HepG2 (cell line): ENCODE data around the gene N4BP2L1. TPM values are rescaled to one million over a fixed set of nuclear protein-coding genes. Genes with fewer than 3 reads are reported as not detected.

Experiments
- ARNT ChIP-seq: fragments of 450-650 bp; IDR thresholded peaks from 2 replicates; pipeline ENCODE4 v1.6.1; 2017
- FOXA1 ChIP-seq, 2 experiments: fragments of 450-650 bp in 1 of 2; sonication (generic) in 1 of 2; formaldehyde crosslinking in 1 of 2; IDR thresholded peaks; 2 replicates each; pipeline versions ENCODE4 v1.4.0 to v1.6.1; 2016 to 2020; ENCODE audit warnings: missing genetic modification reagents in 1 of 2
- HOXA7 ChIP-seq: sonication (generic); formaldehyde crosslinking; IDR thresholded peaks from 2 replicates; pipeline ENCODE4 v1.8.1; 2022; ENCODE audit warnings: mild to moderate bottlenecking, missing genetic modification reagents, moderate library complexity
- KDM2A ChIP-seq: sonication (generic); formaldehyde crosslinking; IDR thresholded peaks from 2 replicates; pipeline ENCODE4 v1.4.0; 2020; ENCODE audit warnings: low read depth, missing genetic modification reagents, borderline replicate concordance
- MZF1 ChIP-seq: sonication (generic); formaldehyde crosslinking; IDR thresholded peaks from 2 replicates; pipeline ENCODE4 v1.8.1; 2023; ENCODE audit warnings: mild to moderate bottlenecking, missing genetic modification reagents, borderline replicate concordance
- NFAT5 ChIP-seq: sonication (generic); formaldehyde crosslinking; IDR thresholded peaks from 2 replicates; pipeline ENCODE4 v1.4.0; 2020; ENCODE audit warnings: missing genetic modification reagents
- NKX3-1 ChIP-seq: sonication (generic); formaldehyde crosslinking; IDR thresholded peaks from 2 replicates; pipeline ENCODE4 v1.5.0; 2020; ENCODE audit warnings: missing genetic modification reagents
- NRL ChIP-seq: sonication (generic); formaldehyde crosslinking; IDR thresholded peaks from 2 replicates; pipeline ENCODE4 v1.5.0; 2020; ENCODE audit warnings: missing genetic modification reagents, mild to moderate bottlenecking, moderate library complexity, borderline replicate concordance
- PHF8 ChIP-seq: sonication (generic); formaldehyde crosslinking; IDR thresholded peaks from 2 replicates; pipeline ENCODE4 v1.5.0; 2020; ENCODE audit warnings: missing genetic modification reagents
- SALL2 ChIP-seq: sonication (generic); formaldehyde crosslinking; IDR thresholded peaks from 2 replicates; pipeline ENCODE4 v1.8.1; 2023; ENCODE audit warnings: mild to moderate bottlenecking, missing genetic modification reagents, inconsistent platforms
- SSRP1 ChIP-seq: IDR thresholded peaks from 2 replicates; pipeline ENCODE4 v1.6.1; 2016; ENCODE audit warnings: control low read depth
- TRIM24 ChIP-seq: sonication (generic); formaldehyde crosslinking; IDR thresholded peaks from 2 replicates; pipeline ENCODE4 v1.8.0; 2022; ENCODE audit warnings: mild to moderate bottlenecking, missing genetic modification reagents
- U2AF2 ChIP-seq: fragments of 200-400 bp; formaldehyde crosslinking; IDR thresholded peaks from 2 replicates; pipeline ENCODE4 v1.6.1; 2017; ENCODE audit warnings: low read depth, mild to moderate bottlenecking, low read length
- ZBTB10 ChIP-seq: sonication (generic); formaldehyde crosslinking; IDR thresholded peaks from 2 replicates; pipeline ENCODE4 v1.4.0; 2020; ENCODE audit warnings: missing genetic modification reagents, borderline replicate concordance
- ZBTB42 ChIP-seq: sonication (generic); formaldehyde crosslinking; IDR thresholded peaks from 2 replicates; pipeline ENCODE4 v1.5.0; 2020; ENCODE audit warnings: mild to moderate bottlenecking, missing genetic modification reagents
- ZMYM3 ChIP-seq: sonication (generic); formaldehyde crosslinking; IDR thresholded peaks from 2 replicates; pipeline ENCODE4 v1.5.1; 2020; ENCODE audit warnings: mild to moderate bottlenecking, missing genetic modification reagents
- ZNF362 ChIP-seq: sonication (generic); formaldehyde crosslinking; IDR thresholded peaks from 2 replicates; pipeline ENCODE4 v1.4.0; 2020; ENCODE audit warnings: missing genetic modification reagents, mild to moderate bottlenecking, borderline replicate concordance
- ZNF773 ChIP-seq: sonication (generic); formaldehyde crosslinking; IDR thresholded peaks from 2 replicates; pipeline ENCODE4 v1.4.0; 2020; ENCODE audit warnings: missing genetic modification reagents, borderline replicate concordance
- polyA plus RNA-seq, 8 experiments: library from polyadenylated mRNA; depleted of rRNA in 3 of 8; stranded (reverse) in 7 of 8; unstranded in 1 of 8; fragments of >200 nt; fragmentation: Illumina TruSeq in 4 of 8; extraction: Trizol in 4 of 8; gene quantifications; 2 replicates each; pipeline versions ENCODE4 v1.2.1 to v1.2.3, GENCODE V29; 2011 to 2016; ENCODE audit warnings: low read depth in 4 of 8, missing spikeins in 1 of 8, mixed read lengths in 1 of 8; ENCODE audit not compliant: insufficient read depth in 1 of 8
- total RNA-seq, 5 experiments: library from RNA; depleted of rRNA; stranded (reverse); fragments of >200 nt; fragmentation: Illumina TruSeq; extraction: Trizol; gene quantifications; 2 replicates each; pipeline ENCODE4 v1.2.3, GENCODE V29; 2016; ENCODE audit warnings: low read depth in 1 of 5

N4BP2L1 gene
- total and polyA plus RNA-seq, 2 of the 13 experiments (the other 11 are each of a cell fraction or from before 2014, with no cell fraction given), result 13.2 to 34.5 TPM

GRCh38 chr13:32426191-32426989 lies 1.5 kb downstream of the N4BP2L1 start (continued):
- no peak for TF ChIP-seq ZNF362 (CRISPR knock-in tag)
- no peak for TF ChIP-seq FOXA1 (IDR thresholded peaks at IDR 0.05)
- no peak for TF ChIP-seq FOXA1 (CRISPR knock-in tag; IDR thresholded peaks at IDR 0.05)
- no peak for TF ChIP-seq NKX3-1 (CRISPR knock-in tag)
- no peak for TF ChIP-seq U2AF2
- TF ChIP-seq SALL2 (CRISPR knock-in tag), result no peak
- TF ChIP-seq ZBTB42 (CRISPR knock-in tag), result no peak
- no peak for TF ChIP-seq TRIM24 (CRISPR knock-in tag)
- TF ChIP-seq ARNT, result no peak
- no peak for TF ChIP-seq ZMYM3 (CRISPR knock-in tag)
- TF ChIP-seq MZF1 (CRISPR knock-in tag), result no peak
- no peak for TF ChIP-seq HOXA7
- TF ChIP-seq ZBTB10 (CRISPR knock-in tag), result no peak
- TF ChIP-seq KDM2A (CRISPR knock-in tag), result no peak
- TF ChIP-seq NFAT5 (CRISPR knock-in tag), result no peak
- no peak for TF ChIP-seq PHF8
- no peak for TF ChIP-seq NRL (CRISPR knock-in tag)
- TF ChIP-seq SSRP1 (CRISPR knock-in tag), result 0 out of 2 replicates have a peak, but pooled peaks have one; percentile 47
- no peak for TF ChIP-seq ZNF773 (CRISPR knock-in tag)
- TF ChIP-seq, all 625 proteins: peak for 18
